ENCODE data around the gene TINCR.
"Not testable (repeated sequence)": the region's sequence is repeated elsewhere in the genome, so short reads cannot be mapped to it uniquely, and the experiment has no call there.

Gene TINCR

DNA sequence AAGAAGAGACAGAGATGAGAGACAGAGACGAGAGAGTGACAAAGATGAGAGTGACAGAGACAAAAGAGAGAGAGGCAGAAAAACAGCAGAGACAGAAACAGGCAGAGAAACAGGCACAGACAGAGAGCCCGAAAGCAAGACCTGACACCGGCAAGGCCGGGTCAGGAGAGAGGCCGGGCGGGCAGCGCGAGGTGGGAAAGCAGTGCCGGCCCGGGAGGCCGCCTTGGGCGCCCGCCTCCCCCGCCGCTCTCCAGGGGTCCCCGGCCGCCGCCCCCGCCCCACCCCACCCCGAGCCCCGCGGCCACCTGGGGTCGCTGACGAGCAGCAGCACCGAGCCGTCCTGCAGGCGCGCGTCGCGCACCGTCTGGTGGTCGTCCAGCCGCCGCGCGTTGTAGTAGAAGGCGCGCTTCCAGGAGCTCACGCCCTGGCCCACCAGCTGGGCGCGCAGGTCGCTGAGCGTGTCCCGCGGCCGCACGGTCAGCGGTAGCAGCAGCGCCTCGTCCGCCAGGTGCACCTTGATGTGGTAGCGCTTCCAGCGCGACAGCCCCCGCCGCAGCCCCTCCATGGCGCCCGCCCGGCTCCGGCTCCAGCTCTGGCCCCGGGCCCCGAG lies at the start of gene TINCR:
Gene TINCR (minus strand): TSS at position 594 of the 610 bp plus-strand sequence.
- DNase-seq (ENCODE audit: low read depth) = no peak

DNA sequence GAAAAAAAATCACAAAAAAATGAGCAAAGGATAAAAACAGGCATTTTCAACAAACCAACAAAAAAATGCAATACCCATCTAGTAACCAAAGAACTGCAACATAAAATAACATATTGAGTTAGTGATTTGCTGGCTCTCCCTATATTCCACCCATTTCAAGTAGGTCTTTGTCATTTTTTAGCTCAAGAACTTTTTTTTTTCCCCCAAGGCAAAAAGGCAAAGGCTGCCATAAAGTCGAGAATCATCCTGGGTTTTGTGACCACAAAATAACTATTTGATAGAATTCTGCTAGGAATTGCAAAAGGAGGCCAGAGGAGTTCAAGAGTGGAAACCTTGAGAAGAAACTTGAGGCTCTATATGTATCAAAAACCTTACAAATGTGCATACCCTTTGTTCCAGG lies 49.3 kb upstream of the TINCR start:
- DNase-seq (ENCODE audit: low read depth) = no peak

DNA sequence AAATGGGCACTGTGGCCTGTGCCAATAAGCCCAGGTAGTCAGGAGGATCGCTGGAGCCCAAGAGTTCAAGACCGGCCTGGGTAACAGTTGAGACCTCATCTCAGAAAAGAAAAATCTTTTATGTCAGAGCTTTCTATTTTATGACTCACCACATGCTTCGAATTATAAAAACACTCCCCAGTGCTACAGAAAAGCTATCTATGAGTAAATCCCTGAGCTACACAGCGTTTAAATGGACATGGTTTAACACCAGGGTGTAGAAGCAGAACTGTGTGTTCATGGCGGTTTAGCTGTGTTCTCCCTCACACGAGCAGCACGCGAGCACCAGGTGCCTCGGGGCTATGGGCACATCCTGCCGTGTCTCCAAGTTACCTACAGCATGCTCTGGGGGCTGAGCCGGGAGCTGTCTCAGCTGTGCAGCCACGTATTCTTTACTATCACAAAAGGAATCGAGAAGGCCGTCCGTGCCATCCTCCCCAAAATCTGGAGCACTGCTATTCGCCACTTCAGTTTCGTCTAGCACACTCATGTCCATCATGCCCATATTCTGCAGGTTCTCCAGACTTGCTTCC lies 48.1 kb upstream of the TINCR start:
- no peak for DNase-seq (ENCODE audit: low read depth)

DNA sequence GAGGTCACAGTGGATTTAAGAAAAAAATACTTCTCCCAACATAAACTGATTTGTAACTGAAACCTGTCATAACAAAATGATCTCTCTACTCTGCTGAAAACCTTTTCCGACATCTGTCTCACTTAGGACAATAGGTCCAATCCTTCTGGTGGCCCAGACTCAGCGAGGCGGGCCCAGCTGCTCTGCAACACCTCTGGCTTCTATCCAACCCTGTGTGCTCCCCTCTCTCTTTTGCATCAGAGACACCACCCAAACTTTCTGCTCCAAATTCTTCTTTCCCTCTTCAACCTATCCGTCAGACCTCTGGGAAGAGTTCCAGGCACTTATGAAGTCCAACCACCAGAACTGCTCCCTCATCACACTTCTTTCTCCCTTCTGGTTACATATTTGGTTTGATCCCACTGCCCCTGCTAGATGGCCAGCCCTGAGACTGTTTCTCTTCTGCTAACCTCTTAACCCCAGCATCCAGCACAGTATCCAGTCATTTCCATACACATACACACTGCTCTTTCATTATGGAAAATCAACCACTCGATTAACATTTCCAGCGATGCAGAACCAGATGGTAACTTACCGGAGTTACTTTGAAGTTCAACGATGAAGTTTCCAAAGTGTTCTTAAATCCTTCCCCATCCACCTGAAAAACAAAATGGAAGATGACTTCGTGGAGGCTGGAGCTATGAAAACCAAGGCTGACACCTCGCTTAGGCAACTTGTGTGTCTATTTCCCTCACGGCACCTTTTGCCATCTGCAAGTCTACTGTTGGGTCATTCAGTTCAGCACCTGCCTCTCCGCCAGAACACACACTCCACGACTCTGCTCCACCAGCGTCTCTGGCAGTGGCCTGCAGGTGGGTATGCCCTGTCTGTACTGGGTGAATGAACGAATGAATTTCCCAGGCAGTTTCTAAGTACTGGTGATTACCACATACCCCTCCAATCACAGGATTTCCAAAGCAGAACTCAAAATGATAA lies 45.4 kb upstream of the TINCR start:
- DNase-seq (ENCODE audit: low read depth) = no peak

DNA sequence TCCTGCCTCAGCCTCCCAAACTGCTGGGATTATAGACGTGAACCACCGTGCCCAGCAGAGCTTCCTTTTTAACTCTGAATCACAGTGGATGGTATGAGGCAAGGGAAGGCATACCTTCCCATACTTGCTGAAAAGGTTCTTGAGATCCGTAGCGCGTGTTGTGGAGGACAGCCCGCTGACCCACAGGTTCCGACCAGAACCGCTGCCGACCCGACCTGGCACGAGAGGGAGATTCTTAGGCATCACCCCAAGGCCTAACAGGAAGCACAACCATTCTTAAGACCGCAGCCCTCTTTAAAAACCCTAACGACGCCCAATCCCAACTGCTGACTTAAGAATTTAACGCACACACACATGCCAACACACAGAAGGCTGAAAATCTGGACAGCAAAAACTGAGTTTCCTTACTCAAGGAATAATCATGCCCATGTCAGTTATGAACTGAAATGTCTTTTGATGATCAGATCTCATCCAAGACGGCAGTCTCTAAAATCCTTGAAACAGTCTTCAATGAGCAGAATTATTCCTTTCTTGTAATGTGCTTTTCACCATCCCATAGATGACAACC lies 42.2 kb upstream of the TINCR start:
- no peak for DNase-seq (ENCODE audit: low read depth)

DNA sequence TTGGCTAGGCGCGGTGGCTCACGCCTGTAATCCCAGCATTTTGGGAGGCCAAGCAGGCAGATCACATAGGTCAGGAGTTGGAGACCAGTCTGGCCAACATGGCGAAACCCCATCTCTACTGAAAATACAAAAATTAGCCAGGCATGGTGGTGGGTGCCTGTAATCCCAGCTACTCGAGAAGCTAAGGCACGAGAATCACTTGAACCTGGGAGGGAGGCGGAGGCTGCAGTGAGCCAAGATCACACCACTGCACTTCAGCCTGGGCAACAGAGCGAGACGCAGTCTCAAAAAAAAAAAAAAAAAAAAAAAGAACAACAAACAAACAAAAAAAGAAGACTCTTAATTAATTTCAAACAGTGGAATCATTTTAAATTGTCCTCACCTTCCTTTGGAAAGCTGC lies 41.0 kb upstream of the TINCR start:
- not testable (repeated sequence) for DNase-seq (ENCODE audit: low read depth)

DNA sequence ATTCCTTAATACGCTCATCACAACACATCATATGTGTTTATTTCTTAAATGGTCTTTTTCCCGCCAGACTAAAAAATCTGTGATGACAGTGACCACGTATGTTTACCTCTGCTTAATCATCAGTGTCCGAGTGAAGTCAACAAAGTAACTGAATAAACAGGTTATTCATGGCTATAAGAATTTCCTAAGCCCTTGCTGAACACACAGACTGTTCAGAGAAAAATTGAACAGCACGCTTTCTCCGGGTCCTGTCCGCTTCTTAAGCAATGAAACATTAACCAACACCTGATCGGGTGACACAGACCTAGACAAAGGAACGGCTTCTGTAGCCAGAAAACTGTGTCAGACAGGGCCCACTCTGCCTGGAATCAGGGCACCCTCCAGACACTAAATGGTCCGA lies 40.5 kb upstream of the TINCR start:
- DNase-seq (ENCODE audit: low read depth) = no peak

DNA sequence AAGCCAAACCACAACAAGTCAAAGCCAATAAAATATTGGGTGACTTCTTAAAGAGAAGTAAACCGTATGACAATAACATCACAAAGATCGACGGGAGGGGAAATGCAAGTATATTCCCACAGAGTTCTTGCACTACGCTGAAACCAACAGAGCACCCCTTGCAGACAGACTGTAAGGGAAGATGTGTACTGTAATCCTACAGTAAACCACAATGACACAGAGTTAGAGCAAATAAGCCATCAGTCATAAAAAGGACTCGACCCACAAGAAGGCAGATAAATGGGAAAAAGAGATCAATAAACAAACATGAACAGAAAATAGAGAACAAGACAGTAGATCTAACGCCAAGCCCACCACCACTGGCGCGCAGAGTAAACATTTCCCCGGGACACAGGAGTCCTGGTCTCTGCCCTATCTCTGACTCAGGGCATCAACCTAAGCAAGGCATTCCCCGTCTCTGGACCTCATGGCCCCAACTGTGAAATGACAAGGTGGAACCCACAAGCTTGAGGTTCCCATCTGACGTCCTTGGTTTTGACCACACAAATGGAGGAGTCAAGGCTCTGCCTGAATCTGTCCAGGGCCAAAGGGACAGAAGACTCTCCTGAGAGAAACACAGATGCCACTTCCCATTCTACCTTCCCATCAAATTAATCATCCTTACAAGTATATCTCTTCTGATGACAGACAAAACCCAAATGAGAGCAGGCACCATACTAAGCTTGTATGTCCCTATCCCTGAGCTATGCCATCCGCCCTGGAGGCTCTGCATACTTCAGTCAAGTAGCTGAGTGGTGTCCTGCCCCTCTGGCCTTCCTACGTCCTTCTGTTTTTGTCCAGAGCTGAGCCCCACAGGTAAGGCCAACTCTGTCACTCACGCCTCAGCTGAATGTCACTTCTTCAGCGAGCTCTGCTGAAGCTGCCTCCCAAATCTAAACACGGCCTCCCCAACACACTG lies 39.8 kb upstream of the TINCR start:
- DNase-seq (ENCODE audit: low read depth) = no peak

DNA sequence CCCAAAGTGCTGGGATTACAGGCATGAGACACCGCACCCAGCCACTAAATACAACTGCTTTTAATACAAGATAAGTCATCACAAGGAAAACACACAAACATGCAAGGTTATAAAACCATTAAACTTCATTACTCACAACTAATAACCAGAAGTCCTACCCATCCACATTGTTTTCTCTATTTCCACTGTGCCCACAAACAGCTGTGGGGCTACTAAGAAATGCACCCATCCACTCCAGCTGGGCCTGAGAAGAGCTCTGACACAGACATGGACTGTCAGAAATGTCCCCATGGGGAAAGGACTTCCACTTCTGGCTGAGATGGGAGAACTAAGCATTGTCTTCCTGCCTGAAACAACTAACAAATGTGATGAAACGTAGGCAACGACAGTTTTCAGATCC lies 37.6 kb upstream of the TINCR start:
- no peak for DNase-seq (ENCODE audit: low read depth)

DNA sequence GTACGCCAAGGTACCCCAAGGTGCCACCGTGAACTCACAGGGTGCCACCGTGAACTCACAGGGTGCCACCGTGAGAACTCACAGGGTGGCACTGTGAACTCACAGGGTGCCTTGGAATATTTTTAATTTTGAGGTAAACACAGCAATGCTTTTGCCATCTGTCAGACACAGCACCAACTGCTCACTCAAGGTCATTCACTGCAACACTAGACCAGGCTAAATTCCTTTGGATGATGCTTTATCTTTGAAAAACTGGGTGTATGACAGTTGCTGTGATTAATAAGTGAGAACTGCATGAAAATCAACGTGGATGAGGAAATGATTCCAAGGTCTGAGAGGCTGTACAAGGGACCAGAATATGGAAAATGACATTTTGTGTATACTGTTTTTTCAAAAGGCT lies 35.9 kb upstream of the TINCR start:
- DNase-seq (ENCODE audit: low read depth) = no peak

DNA sequence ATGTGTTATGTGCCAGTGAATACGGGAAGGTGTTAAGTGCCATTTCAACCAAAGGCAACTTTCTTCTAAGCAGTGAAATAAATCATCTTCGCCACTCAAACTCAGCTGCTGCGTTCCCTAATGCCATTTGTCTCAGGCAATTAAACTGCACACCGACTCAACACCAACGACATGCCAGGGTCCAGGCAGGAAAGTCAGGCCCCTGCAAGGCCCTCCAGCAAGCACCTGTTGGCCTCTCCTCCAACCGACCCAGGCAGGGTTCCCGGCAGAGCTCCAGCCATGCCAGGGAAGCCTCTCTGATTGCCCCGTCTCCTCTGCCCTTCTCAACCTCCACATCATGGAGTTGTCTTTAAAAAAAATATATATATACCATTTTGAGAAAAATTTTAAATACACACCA lies 33.0 kb upstream of the TINCR start:
- DNase-seq (ENCODE audit: low read depth) = no peak

DNA sequence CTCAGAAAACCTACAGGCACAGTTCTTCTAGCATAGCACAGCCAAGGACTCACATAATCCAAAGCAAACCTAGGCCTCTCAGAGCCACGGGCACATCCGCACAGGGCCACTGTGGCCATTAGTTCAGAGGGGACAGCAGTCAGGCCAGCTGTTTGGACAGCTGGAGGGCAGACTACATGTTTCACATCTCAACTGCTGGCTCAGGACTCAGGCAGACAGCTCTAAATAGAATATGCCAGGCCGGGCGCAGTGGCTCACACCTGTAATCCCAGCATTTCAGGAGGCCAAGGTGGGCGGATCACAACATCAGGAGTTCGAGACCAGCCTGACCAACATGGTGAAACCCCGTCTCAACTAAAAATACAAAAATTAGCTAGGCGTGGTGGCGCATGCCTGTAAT lies 28.0 kb upstream of the TINCR start:
- no peak for DNase-seq (ENCODE audit: low read depth)

DNA sequence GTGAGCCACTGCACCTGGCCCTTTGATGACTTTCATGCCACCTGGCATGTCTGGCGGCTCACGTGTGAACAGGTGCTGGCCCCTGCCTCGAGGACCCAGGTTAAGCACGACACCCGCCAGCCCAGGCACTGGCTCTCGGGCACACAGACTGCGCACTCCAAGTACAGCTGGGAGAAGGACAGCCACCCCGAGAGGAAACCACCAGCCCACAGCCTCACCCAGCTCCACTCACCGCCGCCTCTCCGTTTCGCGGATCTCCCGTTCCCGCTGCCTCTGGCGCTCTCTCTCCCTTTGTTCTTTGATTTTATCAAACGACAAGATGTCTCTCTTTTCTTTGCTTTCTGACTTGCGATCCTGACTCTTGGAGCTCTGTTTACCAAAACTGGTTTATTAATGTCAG lies 27.4 kb upstream of the TINCR start:
- DNase-seq (ENCODE audit: low read depth) = no peak

DNA sequence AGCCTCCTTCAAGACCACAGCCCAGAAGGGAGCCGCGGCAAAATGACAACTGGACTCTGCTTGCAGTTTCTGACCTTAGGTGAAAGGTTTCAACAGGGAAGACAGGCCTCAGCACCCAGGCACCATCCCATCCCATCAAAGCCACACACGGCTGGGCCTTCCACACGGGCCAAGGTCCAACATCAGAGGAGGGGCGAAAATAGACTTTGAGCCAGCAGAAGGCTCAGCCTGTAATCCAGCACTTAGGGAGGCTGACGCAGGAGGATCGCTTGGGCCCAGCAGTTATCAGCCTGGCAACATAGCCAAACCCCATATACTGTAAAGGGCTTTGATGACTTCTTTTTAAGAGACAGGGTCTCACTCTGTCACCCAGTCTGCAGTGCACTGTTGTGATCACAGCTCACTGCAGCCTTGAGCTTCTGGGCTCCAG lies 26.8 kb upstream of the TINCR start:
- no peak for DNase-seq (ENCODE audit: low read depth)

DNA sequence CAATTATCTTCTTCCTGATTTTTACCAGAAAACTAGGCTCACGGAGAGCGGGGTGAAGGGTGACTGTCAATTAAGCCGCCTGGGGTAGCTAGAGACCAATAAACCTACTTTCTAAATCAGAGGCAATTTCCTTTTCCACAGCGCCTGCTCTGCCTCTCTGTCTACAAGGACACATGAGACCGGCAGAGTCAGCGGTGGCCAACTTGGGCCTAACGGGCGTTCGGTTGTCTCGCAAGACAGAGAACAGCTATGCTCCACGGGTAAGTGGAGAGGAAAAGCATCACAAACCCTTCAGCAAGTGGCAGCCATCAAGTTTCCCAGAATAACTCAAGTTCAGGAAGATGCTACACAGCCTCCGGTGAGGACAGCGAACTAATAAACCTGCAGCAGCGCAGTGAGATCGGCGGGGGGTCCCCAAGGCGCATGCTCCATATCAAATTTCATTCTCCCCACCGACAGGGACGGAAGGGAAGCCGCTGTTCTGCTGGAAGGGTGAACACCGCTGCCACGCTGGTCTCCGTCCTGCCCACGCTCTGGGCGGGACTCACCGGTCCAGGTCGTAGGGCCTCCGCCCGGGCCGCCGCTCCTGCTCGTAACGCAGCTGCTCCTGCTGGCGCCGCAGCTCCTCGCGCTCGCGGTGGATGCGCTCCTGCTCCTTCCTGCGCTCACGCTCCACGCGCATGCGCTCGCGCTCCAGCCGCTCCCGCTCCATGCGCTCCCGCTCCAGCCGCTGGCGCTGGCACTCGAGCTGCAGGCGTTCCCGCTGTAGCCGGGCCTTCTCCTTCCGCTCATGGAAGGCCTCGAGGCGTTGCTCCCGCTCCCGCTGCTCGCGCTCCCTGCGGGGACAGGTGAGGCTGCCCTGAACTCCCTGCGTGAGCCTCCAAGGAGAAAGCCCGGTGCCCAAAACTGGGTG lies 25.8 kb upstream of the TINCR start:
- DNase-seq (ENCODE audit: low read depth) = no peak

DNA sequence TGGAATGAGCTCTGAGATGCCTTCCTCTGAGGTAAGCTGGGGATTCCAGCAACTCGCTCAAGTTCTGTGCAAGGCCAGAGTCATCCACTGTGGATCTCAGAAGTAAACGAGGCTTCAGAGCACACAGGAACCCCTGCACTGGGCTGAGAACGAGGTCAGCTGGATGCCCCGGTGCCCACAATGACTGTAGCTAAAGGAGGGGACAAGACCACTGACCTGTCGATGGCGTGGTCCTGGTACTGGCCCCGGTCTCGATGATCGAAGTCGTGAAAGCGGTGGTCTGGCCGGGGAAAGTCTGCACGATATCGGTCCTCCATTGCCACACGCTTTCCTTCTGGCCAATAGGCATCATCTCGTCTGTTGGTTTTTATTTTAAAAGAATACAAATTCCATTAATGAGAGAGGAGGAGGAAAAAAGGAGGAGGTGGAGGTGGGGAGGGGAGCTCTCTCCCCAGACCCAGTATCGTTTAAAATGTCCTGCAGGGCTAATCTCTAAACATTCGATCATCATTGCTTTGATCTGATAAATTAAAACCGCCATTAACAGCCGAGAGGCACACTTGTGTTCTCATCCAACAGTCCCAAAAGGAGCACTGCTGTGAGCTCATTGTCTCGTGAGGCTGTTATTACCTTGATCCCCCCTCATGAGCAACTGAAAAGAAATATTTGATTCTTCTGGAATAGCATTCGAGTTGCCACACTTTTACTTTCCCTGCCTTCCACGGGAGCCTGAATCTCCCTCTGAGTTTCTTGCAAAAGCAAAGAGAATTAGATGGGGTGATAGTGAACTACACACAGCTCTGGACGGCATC lies 25.0 kb upstream of the TINCR start:
- DNase-seq (ENCODE audit: low read depth) = no peak

DNA sequence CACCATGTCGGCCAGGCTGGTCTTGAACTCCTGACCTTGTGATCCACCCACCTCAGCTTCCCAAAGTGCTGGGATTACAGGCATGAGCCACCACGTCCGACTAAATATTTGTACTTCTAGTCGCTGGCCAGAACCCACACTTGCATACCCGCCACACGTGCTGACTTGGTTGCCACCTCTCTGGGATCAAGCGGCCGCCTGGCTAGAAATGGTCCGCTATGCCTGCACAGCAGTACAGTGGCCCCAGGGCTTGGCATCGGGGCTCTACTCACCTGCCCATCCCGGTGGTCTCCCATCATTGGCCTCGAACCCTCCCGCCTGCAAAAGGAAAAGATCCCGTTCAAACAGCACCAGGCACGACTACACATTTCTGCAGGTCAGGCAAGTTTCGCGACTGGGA lies 23.7 kb upstream of the TINCR start:
- no peak for DNase-seq (ENCODE audit: low read depth)

DNA sequence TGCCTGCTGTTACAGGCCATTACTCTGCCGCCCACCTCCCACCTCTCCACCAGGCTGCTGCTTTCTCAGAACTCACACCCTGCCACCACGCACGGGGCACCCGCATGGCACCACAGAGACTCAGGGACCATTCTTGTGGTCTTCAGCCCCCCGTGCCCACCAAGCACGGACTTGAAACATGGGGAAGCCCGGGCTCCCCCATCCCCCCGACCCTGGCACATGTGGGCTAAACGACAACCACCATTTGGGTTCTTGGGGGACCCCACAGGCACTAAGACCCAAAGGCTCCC lies 23.1 kb upstream of the TINCR start:
- no peak for DNase-seq (ENCODE audit: low read depth)

DNA sequence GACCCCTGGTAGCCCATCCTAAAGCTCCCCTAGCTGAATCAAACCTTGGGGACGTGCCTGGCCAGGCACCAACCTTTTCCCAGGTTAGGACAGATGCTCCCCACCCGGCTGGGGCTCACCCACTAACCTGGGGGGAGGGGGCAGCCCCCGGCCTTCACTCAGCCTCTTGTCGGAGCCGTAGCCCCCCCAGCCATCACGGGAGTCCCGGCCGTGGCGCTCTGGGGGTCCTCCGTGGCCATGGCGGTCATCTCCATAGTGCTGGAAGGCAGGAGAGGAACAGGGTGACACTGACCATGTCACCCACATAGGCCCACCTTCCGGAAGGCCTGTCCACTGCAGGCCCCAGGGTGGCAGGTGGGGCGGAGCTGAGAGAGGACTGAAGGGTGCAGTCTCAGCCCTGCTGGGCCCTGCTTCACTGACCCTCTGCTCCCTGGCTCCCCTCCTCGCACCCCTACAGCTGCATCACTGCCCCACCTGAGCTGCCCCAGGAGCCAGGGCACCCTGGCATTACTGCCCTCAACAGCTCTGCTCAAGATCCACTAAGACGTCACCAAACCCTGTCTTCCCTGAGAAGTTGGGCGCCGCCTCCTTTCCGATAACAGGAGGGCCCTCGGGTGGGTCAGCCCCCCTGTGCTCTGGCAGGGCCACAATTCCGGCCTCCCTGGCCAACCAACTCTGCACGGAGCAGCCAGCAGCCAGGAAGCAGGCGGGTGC lies 22.6 kb upstream of the TINCR start:
- DNase-seq (ENCODE audit: low read depth) = no peak

Measured in stimulated activated CD8-positive, alpha-beta memory T cell treated with anti-CD3 and anti-CD28 coated beads, Interleukin-12 subunit alpha, Interleukin-12 subunit beta, amount 100 ng/mL, for 1 hour (primary cell).